HEK293T (cell line): ENCODE results near the gene C1orf116.
"Not testable (repeated sequence)": the region's sequence is repeated elsewhere in the genome, so short reads cannot be mapped to it uniquely, and the experiment has no call there.

Experiments
- CTCF ChIA-PET: fragments of 350-600 bp; formaldehyde crosslinking; extraction: SDS; loops from one replicate; lab custom pipeline; 2021; ENCODE audit warnings: antibody characterized with exemption, inconsistent platforms; lab: Yijun Ruan, JAX
- POLR2A ChIA-PET: fragments of 350-600 bp; formaldehyde crosslinking; extraction: SDS; loops from one replicate; lab custom pipeline; 2020; ENCODE audit warnings: antibody characterized with exemption, inconsistent platforms; lab: Yijun Ruan, JAX
- DNase-seq: peaks from one replicate; pipeline ENCODE4 v3.0.0; 2012; ENCODE audit warnings: mixed read lengths; ENCODE audit errors: extremely low spot score
- ARNT ChIP-seq: fragments of 450-650 bp; IDR thresholded peaks from 2 replicates; pipeline ENCODE4 v1.6.1; 2017; ENCODE audit warnings: mild to moderate bottlenecking
- BHLHE40 ChIP-seq: fragments of 450-650 bp; IDR thresholded peaks from 2 replicates; pipeline ENCODE4 v1.6.1; 2016; ENCODE audit warnings: mild to moderate bottlenecking, moderate library complexity, borderline replicate concordance
- CTBP1 ChIP-seq: fragments of 450-650 bp; IDR thresholded peaks from 2 replicates; pipeline ENCODE4 v1.6.1; 2016; ENCODE audit warnings: borderline replicate concordance
- ELF4 ChIP-seq: fragments of 450-650 bp; IDR thresholded peaks from 2 replicates; pipeline ENCODE4 v1.6.1; 2017; ENCODE audit warnings: antibody characterized with exemption
- FOXA1 ChIP-seq: fragments of 450-650 bp; IDR thresholded peaks from 2 replicates; pipeline ENCODE4 v1.6.1; 2016; ENCODE audit warnings: mild to moderate bottlenecking
- FOXK2 ChIP-seq: fragments of 450-650 bp; IDR thresholded peaks from 2 replicates; pipeline ENCODE4 v1.6.1; 2016; ENCODE audit warnings: mild to moderate bottlenecking
- FOXM1 ChIP-seq: fragments of 450-650 bp; IDR thresholded peaks from 2 replicates; pipeline ENCODE4 v1.6.1; 2017; ENCODE audit warnings: mild to moderate bottlenecking, borderline replicate concordance
- HDGF ChIP-seq: fragments of 450-650 bp; IDR thresholded peaks from 2 replicates; pipeline ENCODE4 v1.6.1; 2017; ENCODE audit warnings: antibody characterized with exemption, borderline replicate concordance
- L3MBTL2 ChIP-seq: fragments of 450-650 bp; conservative IDR thresholded peaks from 2 replicates; pipeline ENCODE4 v1.6.1; 2016; ENCODE audit warnings: mild to moderate bottlenecking
- LEF1 ChIP-seq: fragments of 450-650 bp; IDR thresholded peaks from 2 replicates; pipeline ENCODE4 v1.6.1; 2017; ENCODE audit warnings: mild to moderate bottlenecking, borderline replicate concordance
- NFRKB ChIP-seq: fragments of 450-650 bp; IDR thresholded peaks from 2 replicates; pipeline ENCODE4 v1.6.1; 2016; ENCODE audit warnings: mild to moderate bottlenecking, moderate library complexity
- SP1 ChIP-seq: fragments of 450-650 bp; IDR thresholded peaks from 2 replicates; pipeline ENCODE4 v1.6.1; 2017
- SUZ12 ChIP-seq: fragments of 450-650 bp; IDR thresholded peaks from 2 replicates; pipeline ENCODE4 v1.6.1; 2016; ENCODE audit warnings: mild to moderate bottlenecking
- TARDBP ChIP-seq: fragments of 450-650 bp; IDR thresholded peaks from 2 replicates; pipeline ENCODE4 v1.6.1; 2016
- ZNF384 ChIP-seq: fragments of 450-650 bp; IDR thresholded peaks from 2 replicates; pipeline ENCODE4 v1.6.1; 2016
- TF ChIP-seq, protein P1 (sequence below): fragments of 450-650 bp; IDR thresholded peaks from 2 replicates; pipeline ENCODE4 v1.6.1; 2016

C1orf116 gene

DNA sequence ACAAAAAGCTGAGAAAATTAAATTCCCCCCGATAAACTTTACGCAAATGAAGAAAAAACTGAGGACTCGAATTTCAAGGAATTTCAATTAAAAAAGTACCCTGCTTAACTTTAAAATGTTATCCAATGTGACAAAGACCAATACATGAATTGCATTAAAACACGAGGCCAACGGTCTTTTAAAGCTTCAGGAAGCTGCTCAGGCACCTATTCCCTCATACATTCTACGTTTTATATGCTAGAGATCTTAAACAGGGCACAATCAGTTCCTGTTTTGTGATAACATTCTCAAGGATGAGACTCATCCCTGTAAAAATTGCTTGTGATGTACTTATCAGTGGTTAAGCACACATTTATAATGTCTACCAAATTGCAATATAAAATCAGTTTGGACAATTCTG is 15.5 kb upstream of the C1orf116 start:
- ChIA-PET POLR2A (no interaction called here), CTCF (no interaction called here)
- no peak for DNase-seq
- TF ChIP-seq TARDBP (no peak), FOXK2 (no peak), ARNT (no peak), ZNF384 (no peak), LEF1 (no peak), BHLHE40 (no peak), SUZ12 (no peak), CTBP1 (no peak), NFRKB (no peak), L3MBTL2 (no peak), ELF4 (no peak), FOXM1 (no peak), FOXA1 (no peak), SP1 (no peak), HDGF (no peak)
- TF ChIP-seq, protein P1, sequence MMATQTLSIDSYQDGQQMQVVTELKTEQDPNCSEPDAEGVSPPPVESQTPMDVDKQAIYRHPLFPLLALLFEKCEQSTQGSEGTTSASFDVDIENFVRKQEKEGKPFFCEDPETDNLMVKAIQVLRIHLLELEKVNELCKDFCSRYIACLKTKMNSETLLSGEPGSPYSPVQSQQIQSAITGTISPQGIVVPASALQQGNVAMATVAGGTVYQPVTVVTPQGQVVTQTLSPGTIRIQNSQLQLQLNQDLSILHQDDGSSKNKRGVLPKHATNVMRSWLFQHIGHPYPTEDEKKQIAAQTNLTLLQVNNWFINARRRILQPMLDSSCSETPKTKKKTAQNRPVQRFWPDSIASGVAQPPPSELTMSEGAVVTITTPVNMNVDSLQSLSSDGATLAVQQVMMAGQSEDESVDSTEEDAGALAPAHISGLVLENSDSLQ = no peak

DNA sequence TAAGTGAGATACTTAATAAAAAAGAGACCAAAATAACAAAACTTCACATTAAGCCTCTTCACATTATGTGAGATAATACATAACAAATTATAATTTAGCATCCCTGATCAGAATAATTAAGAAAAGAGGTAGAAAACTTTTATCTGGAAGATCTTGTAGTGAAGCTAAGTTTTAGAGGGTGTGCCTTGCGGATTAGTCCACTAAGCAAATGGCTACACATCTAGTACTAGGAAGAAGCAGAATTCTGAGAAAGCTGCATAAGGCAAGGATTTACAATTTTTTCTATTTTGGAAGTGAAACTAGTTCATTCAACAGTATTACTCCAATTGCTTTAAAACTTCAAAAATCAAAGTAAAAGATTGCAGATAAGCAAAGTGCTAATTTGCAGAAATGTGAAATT is 14.9 kb upstream of the C1orf116 start:
- TF ChIP-seq, protein P1 = no peak
- TF ChIP-seq ARNT (no peak), FOXM1 (no peak), SP1 (no peak), BHLHE40 (no peak), FOXA1 (no peak), ZNF384 (no peak), ELF4 (no peak), LEF1 (no peak)
- CTCF ChIA-PET = no interaction called here

DNA sequence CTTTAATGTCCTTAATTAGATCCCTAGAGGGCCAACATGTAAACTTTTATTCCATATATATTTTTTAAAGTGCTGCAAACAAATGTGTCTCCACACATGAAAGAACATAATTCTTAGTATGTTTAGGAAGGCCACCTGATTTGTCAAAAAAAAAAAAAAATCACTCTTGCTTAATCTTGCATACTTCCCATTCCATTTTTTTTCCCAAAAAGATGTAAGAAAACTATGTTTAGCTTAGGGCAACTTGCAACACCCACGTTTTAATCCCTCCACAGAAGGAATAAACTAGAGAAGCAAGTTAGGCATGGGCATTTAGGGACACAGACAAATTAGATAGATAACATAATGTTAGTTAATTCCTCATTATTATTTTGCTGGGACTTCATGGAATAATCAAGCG is 12.9 kb upstream of the C1orf116 start:
- TF ChIP-seq HDGF = no peak
- TF ChIP-seq ARNT = no peak
- TF ChIP-seq, protein P1 = no peak
- TF ChIP-seq BHLHE40 = no peak
- no peak for TF ChIP-seq FOXA1
- no peak for TF ChIP-seq FOXM1
- no peak for TF ChIP-seq SP1
- TF ChIP-seq FOXK2 = no peak
- no peak for TF ChIP-seq SUZ12
- no peak for TF ChIP-seq TARDBP
- TF ChIP-seq L3MBTL2 = no peak
- no peak for TF ChIP-seq LEF1
- no peak for TF ChIP-seq ZNF384
- no peak for TF ChIP-seq ELF4
- no peak for TF ChIP-seq CTBP1
- CTCF ChIA-PET = no interaction called here
- DNase-seq = no peak
- POLR2A ChIA-PET = no interaction called here

More for the DNA sequence above, 14.9 kb upstream of the C1orf116 start:
- DNase-seq = no peak
- POLR2A ChIA-PET = no interaction called here

DNA sequence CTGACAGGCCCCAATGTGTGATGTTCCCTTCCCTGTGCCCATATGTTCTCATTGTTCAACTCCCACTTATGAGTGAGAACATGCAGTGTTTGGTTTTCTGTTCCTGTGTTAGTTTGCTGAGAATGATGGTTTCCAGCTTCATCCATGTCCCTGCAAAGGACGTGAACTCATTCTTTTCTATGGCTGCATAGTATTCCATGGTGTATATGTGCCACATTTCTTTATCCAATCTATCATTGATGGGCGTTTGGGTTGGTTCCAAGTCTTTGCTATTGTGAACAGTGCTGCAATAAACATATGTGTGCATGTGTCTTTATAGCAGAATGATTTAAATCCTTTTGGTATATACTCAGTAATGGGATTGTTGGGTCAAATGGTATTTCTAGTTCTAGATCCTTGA is 8.8 kb upstream of the C1orf116 start:
- POLR2A ChIA-PET = interaction anchor here (1.2 kb wide), 1 partner anchor 11 kb away, joined by 3 read pairs; the partner anchor contains the start of gene PFKFB2
- CTCF ChIA-PET, DNase-seq: not testable (repeated sequence)

DNA sequence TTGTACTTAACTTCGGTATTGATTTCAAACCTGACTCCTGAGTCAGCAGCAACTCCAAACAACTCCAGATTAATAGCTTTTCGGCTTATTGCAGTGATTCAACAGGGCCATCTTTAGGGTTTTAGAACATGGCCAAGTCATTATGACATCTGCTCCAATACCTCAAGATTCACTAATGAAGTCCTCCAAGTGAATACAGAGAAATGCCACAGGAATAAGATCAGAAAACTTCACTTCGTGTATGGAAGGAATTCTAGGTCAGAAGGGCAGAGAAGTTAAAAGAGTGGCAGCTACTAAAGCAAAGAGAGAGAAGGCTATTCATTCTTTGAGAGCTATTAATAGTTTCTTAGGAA is 7.6 kb upstream of the C1orf116 start:
- TF ChIP-seq CTBP1 (no peak), TARDBP (no peak), SUZ12 (no peak), FOXK2 (no peak), L3MBTL2 (no peak), ZNF384 (no peak), FOXM1 (no peak), HDGF (no peak), LEF1 (no peak), ELF4 (no peak), ARNT (no peak), NFRKB (no peak)
- TF ChIP-seq, protein P1 = no peak
- POLR2A ChIA-PET = interaction anchor here (0.9 kb wide), 1 partner anchor 13 kb away, joined by 3 read pairs; the partner anchor contains the start of gene PFKFB2
- CTCF ChIA-PET = interaction anchor here (1.1 kb wide), 1 partner anchor 10 kb away, joined by 3 read pairs; no protein-coding TSS in a partner anchor
- no peak for DNase-seq

DNA sequence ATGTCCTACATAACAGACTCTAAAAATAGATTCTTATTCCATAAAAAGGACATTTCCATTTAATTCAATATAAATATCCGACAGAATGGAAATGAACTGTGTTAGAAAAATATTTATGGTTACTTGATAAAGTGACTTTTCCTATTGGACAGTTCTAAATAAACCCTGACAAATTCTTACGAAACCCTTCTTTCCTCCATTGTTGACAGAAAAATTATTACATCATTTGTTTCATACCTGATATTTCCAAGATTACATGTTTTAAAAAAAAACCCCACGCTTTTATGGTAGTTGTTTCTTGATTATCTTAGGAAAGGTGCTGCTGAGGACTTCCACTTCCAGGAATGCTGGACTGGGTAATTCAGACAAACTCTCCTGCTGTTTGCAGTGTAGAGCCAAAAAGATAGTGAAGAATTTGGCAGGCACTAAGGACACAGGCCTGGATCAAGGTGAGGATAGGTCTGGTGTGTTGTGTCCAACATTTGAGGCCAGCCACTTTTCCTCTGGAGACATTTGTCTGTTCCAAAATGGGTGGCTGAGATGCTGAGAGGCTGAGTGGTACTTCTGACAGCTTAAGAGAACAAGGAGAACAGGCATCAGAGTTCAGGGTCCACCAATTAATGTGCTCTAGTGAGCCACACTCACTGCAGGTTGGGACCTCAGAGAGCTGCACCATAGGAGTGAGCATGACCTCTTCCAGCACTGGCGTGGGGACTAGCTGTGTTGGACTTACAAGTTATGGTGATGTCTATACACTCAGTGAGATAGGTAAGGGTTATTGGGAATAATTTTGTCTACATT is 7.0 kb upstream of the C1orf116 start:
- POLR2A ChIA-PET = interaction anchor here (0.9 kb wide), 1 partner anchor 13 kb away, joined by 3 read pairs; the partner anchor contains the start of gene PFKFB2
- CTCF ChIA-PET = no interaction called here

More for the DNA sequence above, 7.0 kb upstream of the C1orf116 start:
- TF ChIP-seq HDGF (no peak), SUZ12 (no peak), L3MBTL2 (no peak), BHLHE40 (no peak), FOXA1 (no peak), ARNT (no peak), LEF1 (no peak), CTBP1 (no peak), ELF4 (no peak), TARDBP (no peak), FOXK2 (no peak), FOXM1 (no peak), NFRKB (no peak)
- TF ChIP-seq, protein P1 = no peak
- DNase-seq = no peak
